Naive B cell (primary cell): ENCODE results near the gene EIF5. TPM values are rescaled to one million over a fixed set of nuclear protein-coding genes. Genes with fewer than 3 reads are reported as not detected.

Experiments
- ATAC-seq, 2 donors: fragments of 150-1000 bp; cut with Tn5 transposase; 2 replicates each; pipeline ENCODE4 v1.10.0; 2021; ENCODE audit warnings: low read depth in 2 of 2, mild to moderate bottlenecking in 2 of 2, moderate library complexity in 2 of 2
- DNase-seq: peaks from one replicate; pipeline ENCODE4 v3.0.0; 2022
- H3K27ac Mint-ChIP-seq, 6 donors: one replicate each; pipeline ENCODE4 v1.8.0; 2020 to 2022; ENCODE audit warnings: mild to moderate bottlenecking in 6 of 6, mixed read lengths in 6 of 6, moderate library complexity in 5 of 6, inconsistent platforms in 2 of 6
- H3K27me3 Mint-ChIP-seq, 3 donors: one replicate each; pipeline ENCODE4 v1.8.0; 2021 to 2022; ENCODE audit warnings: mixed read lengths in 3 of 3, mild to moderate bottlenecking in 1 of 3
- H3K36me3 Mint-ChIP-seq, 2 donors: one replicate each; pipeline ENCODE4 v1.8.0; 2020 to 2022; ENCODE audit warnings: mixed read lengths in 2 of 2, inconsistent platforms in 1 of 2, mild to moderate bottlenecking in 1 of 2
- H3K4me1 Mint-ChIP-seq, 3 donors: one replicate each; pipeline ENCODE4 v1.8.0; 2020 to 2022; ENCODE audit warnings: mixed read lengths in 3 of 3, inconsistent platforms in 1 of 3, mild to moderate bottlenecking in 1 of 3, moderate library complexity in 1 of 3
- H3K4me3 Mint-ChIP-seq, 8 donors: one replicate each; pipeline ENCODE4 v1.8.0; 2020 to 2022; ENCODE audit warnings: mild to moderate bottlenecking in 8 of 8, mixed read lengths in 8 of 8, moderate library complexity in 8 of 8, inconsistent platforms in 2 of 8
- H3K9me3 Mint-ChIP-seq, 7 donors: one replicate each; pipeline ENCODE4 v1.8.0; 2020 to 2022; ENCODE audit warnings: mixed read lengths in 7 of 7, mild to moderate bottlenecking in 5 of 7, inconsistent platforms in 2 of 7, moderate library complexity in 1 of 7
- polyA plus RNA-seq, 6 donors: library from polyadenylated mRNA; unstranded; fragments of 300-500 nt; fragmentation: Illumina TruSeq; gene quantifications; one replicate each; pipeline ENCODE4 v1.2.3, GENCODE V29; 2021; ENCODE audit warnings: low read depth in 6 of 6

EIF5 gene
- 100 to 1,000 TPM; 419 to 531 (median 455) TPM for polyA plus RNA-seq

GRCh38 chr14:103333754-103334643 is at the start of gene EIF5:
Gene EIF5, plus strand, starts transcription at chr14:103334237. Its CDS starts 1,624 bp downstream, at chr14:103335861.
- Mint-ChIP-seq H3K27ac (peak within 1 kb of the TSS; percentile 98 to 99 (median 98)), H3K27me3 (peaks cover 0 to 4% (median 0%) of the 10 kb centered on the region in 3 donors), H3K9me3 (no peaks in the 10 kb centered on the region), H3K36me3 (peaks cover 20 to 30% of the 10 kb centered on the region in 2 donors), H3K4me3 (peak within 1 kb of the TSS; percentile 84 to 99 (median 96)), H3K4me1 (peaks cover 22 to 40% (median 23%) of the 10 kb centered on the region in 3 donors)
- ATAC-seq (peak; percentile 82 to 83), DNase-seq (peak; percentile 99)

- H3K4me3 Mint-ChIP-seq, result no peak overlapping the region
- no peak overlapping the region for H3K27ac Mint-ChIP-seq
- H3K9me3 Mint-ChIP-seq, result no peaks in the 10 kb centered on the region
- DNase-seq, result no peak
- peaks cover 0 to 8% (median 5%) of the 10 kb centered on the region in 3 donors for H3K4me1 Mint-ChIP-seq
- ATAC-seq, result no peak
- no peaks in the 10 kb centered on the region for H3K36me3 Mint-ChIP-seq
- peaks cover 71 to 88% (median 76%) of the 10 kb centered on the region in 3 donors for H3K27me3 Mint-ChIP-seq
Observed at GRCh38 chr14:103284574-103285467, 49.2 kb upstream of the EIF5 start.

- H3K27ac Mint-ChIP-seq, result no peak overlapping the region
- no peaks in the 10 kb centered on the region for H3K4me1 Mint-ChIP-seq
- ATAC-seq (no peak), DNase-seq (no peak)
- H3K36me3 Mint-ChIP-seq, result no peaks in the 10 kb centered on the region
- no peak overlapping the region for H3K4me3 Mint-ChIP-seq
- H3K27me3 Mint-ChIP-seq, result peaks cover 65 to 87% (median 83%) of the 10 kb centered on the region in 3 donors
- H3K9me3 Mint-ChIP-seq, result no peaks in the 10 kb centered on the region
Observed at GRCh38 chr14:103286460-103286859, 47.6 kb upstream of the EIF5 start.

DNA sequence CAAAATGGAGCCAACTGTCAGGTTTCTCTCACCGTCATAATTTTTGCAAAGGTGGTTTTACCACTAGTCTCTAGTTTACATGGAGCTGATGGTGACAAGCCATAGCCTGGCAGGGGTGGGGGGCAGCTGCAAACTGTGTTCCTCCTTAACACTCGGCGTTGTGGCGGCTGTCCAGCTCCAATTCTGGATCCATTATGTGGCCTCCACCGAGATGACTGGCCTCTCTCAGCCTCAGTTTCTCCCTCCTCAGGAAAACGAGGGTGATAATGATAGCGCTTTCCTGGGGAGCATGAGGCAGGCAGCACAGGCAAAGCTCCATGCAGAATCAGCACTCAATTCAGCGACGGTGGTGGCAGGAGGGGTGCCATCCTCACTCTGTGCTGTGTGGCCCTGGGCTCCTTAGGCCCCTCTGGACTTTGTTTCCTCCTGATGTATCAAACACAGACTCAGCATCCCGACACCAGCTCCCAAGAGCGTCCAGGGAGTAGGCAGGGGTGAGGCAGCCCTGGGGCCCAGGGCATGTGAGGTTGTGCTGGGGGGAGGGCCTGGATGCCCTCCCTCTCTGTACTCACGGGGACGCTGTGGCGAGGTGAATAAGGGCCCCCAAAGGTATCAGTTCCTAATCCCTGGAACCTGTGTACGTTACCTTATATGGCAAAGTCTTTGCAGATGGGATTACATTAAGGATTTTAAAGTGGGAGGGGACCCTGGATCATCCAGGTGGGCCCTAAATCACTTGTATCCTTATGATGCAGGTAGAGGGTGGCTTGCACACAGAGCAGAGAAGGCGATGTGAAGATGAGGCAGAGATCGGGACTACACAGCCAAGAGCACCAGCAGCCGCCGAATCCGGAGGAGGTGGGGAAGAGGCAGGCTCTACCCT is 46.8 kb upstream of the EIF5 start:
- H3K4me1 Mint-ChIP-seq, result peaks cover 0 to under 1% (median 0%) of the 10 kb centered on the region in 3 donors
- peaks cover 59 to 87% (median 83%) of the 10 kb centered on the region in 3 donors for H3K27me3 Mint-ChIP-seq
- DNase-seq (no peak), ATAC-seq (no peak)
- H3K27ac Mint-ChIP-seq, result no peak overlapping the region
- no peaks in the 10 kb centered on the region for H3K36me3 Mint-ChIP-seq
- no peaks in the 10 kb centered on the region for H3K9me3 Mint-ChIP-seq
- H3K4me3 Mint-ChIP-seq, result no peak overlapping the region

- Mint-ChIP-seq H3K9me3 (no peaks in the 10 kb centered on the region), H3K4me1 (peaks cover 4 to 9% (median 5%) of the 10 kb centered on the region in 3 donors), H3K27ac (no peak overlapping the region), H3K4me3 (no peak overlapping the region), H3K27me3 (peaks cover 56 to 85% (median 77%) of the 10 kb centered on the region in 3 donors), H3K36me3 (no peaks in the 10 kb centered on the region)
- ATAC-seq, result no peak
- DNase-seq, result no peak
Observed at GRCh38 chr14:103288076-103288766, 45.8 kb upstream of the EIF5 start.

GRCh38 chr14:103290056-103290455 is 44.0 kb upstream of the EIF5 start:
- Mint-ChIP-seq H3K27me3 (peaks cover 48 to 75% (median 67%) of the 10 kb centered on the region in 3 donors), H3K4me1 (peaks cover 4 to 9% (median 5%) of the 10 kb centered on the region in 3 donors), H3K4me3 (no peak overlapping the region), H3K36me3 (no peaks in the 10 kb centered on the region), H3K9me3 (no peaks in the 10 kb centered on the region), H3K27ac (no peak overlapping the region)
- no peak for ATAC-seq
- DNase-seq, result no peak

DNA sequence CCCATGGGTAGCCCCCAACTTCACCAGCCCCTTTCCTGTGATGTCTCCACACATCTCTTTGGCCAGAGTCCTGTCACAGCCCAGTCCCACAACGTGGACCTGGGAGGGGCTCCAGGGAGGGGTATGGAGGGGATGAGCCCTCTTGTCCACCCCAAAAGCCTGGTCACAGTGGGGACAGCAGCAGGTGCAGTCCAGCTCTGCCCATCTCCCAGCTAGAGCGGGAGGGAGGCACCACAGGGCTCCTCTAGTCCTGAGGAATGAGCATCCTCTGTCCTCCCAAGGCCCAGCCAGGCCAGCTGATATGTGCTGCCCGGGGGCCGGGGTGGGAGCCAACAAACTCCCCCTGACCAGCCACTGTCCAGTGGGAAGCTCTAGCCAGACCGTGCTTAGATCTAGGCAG is 43.5 kb upstream of the EIF5 start:
- H3K27ac Mint-ChIP-seq, result no peak overlapping the region
- peaks cover 47 to 72% (median 63%) of the 10 kb centered on the region in 3 donors for H3K27me3 Mint-ChIP-seq
- ATAC-seq (no peak), DNase-seq (no peak)
- H3K9me3 Mint-ChIP-seq, result no peaks in the 10 kb centered on the region
- H3K36me3 Mint-ChIP-seq, result no peaks in the 10 kb centered on the region
- H3K4me1 Mint-ChIP-seq, result peaks cover 4 to 9% (median 5%) of the 10 kb centered on the region in 3 donors
- H3K4me3 Mint-ChIP-seq, result no peak overlapping the region

- Mint-ChIP-seq H3K27me3 (peaks cover 44 to 68% (median 58%) of the 10 kb centered on the region in 3 donors), H3K36me3 (no peaks in the 10 kb centered on the region), H3K9me3 (no peaks in the 10 kb centered on the region), H3K4me3 (no peak overlapping the region), H3K4me1 (peaks cover 4 to 9% (median 5%) of the 10 kb centered on the region in 3 donors), H3K27ac (peak overlapping the region in 1 of 6 donors; percentile 59)
- DNase-seq (no peak), ATAC-seq (no peak)
Observed at GRCh38 chr14:103290961-103291360, 43.1 kb upstream of the EIF5 start.

DNA sequence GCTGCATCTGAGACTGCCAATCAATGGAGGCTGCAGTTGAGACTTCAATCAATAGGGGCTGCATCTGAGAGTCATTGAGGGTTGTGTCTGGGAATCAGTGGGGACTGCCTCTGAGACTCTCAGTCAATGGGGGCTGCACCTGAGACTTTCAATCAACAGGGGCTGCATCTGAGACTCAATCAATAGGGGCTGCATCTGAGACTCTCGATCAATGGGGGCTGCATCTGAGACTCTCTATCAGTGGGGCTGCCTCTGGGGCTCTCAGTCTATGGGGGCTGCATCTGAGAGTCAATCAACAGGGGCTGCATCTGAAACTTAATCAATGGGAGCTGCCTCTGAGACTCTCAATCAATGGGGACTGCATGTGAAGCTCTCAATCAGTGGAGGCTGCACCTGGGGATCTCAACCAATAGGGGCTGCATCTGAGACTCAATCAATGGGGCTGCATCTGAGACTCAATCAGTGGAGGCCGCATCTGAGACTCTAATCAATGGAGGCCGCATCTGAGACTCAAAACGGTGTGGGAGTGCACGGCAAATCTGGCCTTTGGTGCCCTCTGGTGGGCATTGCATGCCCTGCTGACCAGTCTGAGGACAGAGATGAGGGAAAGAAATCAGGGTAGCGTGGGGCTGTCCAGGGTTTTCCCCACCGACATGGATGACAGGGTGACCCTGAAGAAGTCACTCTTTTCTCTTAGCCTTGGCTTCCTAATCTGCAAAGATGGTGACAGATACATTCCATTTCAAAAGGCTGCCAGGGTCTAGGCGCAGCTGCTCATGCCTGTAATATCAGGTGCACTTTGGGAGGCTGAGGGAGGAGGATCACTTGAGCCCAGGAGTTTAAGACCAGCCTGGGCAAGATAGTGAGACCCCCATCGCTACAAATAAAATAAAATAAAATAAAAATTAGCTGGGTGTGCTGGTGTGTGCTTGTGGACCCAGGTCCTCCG is 41.3 kb upstream of the EIF5 start:
- peaks cover 29 to 60% (median 42%) of the 10 kb centered on the region in 3 donors for H3K27me3 Mint-ChIP-seq

GRCh38 chr14:103293465-103293864 is 40.6 kb upstream of the EIF5 start:
- ATAC-seq, result no peak
- Mint-ChIP-seq H3K4me3 (no peak overlapping the region), H3K36me3 (no peaks in the 10 kb centered on the region), H3K27ac (no peak overlapping the region), H3K4me1 (peaks cover 4 to 9% (median 5%) of the 10 kb centered on the region in 3 donors), H3K9me3 (no peaks in the 10 kb centered on the region), H3K27me3 (peaks cover 26 to 52% (median 34%) of the 10 kb centered on the region in 3 donors)
- DNase-seq, result no peak

More for the DNA sequence above, 41.3 kb upstream of the EIF5 start:
- Mint-ChIP-seq H3K36me3 (no peaks in the 10 kb centered on the region), H3K4me1 (peaks cover 4 to 9% (median 5%) of the 10 kb centered on the region in 3 donors), H3K27ac (peak overlapping the region in 2 of 6 donors; percentile 29 to 38), H3K4me3 (no peak overlapping the region), H3K9me3 (no peaks in the 10 kb centered on the region)
- ATAC-seq, result peak; percentile 95 to 97
- DNase-seq, result peak; percentile 55

DNA sequence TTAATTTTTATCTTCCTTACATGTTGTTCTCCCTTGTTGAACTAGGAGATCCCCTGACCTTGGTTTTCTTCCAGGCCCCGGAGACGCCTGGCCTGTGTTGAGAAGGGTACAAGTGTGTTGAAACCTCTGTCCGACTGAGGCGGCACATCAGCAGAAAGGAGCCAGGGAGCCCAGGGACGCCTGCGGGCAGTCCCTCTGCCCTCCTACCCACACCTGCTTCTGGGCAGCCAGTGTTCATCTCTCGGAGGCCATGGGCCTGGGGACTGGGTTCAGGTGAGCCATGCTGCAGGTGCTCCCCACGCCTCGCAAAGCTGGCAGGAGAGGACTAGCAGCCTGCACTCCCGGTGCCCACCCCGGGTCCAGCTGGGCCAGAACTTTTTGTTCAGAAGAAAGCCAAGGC is 39.9 kb upstream of the EIF5 start:
- no peak for ATAC-seq
- no peak for DNase-seq
- H3K4me3 Mint-ChIP-seq, result no peak overlapping the region
- H3K27ac Mint-ChIP-seq, result no peak overlapping the region
- H3K4me1 Mint-ChIP-seq, result peaks cover 4 to 9% (median 5%) of the 10 kb centered on the region in 3 donors
- peaks cover 23 to 47% (median 29%) of the 10 kb centered on the region in 3 donors for H3K27me3 Mint-ChIP-seq
- no peaks in the 10 kb centered on the region for H3K9me3 Mint-ChIP-seq
- no peaks in the 10 kb centered on the region for H3K36me3 Mint-ChIP-seq
